ENCODE results near the gene TNPO2. TPM values are rescaled to one million over a fixed set of nuclear protein-coding genes. Genes with fewer than 3 reads are reported as not detected.

Gene TNPO2
- total RNA-seq, 1 donor from 2014 or later, result 85.7 TPM

GRCh38 chr19:12657966-12658365 is 65.8 kb downstream of the TNPO2 start:
- no peak for DNase-seq (ENCODE audit: extremely low spot score in 2 of 2)
- intact Hi-C loops (cut with DNase I), result no loop called here
- Histone ChIP-seq H3K27ac (no peak overlapping the region), H3K9me3 (no peaks in the 10 kb centered on the region), H3K4me3 (no peak overlapping the region), H3K27me3 (no peaks in the 10 kb centered on the region), H3K4me1 (no peaks in the 10 kb centered on the region), H3K36me3 (peaks cover 0 to 44% of the 10 kb centered on the region in 2 donors)
- TF ChIP-seq CTCF (IDR thresholded peaks at IDR 0.05) (no peak), POLR2AphosphoS5 (IDR thresholded peaks at IDR 0.05; ENCODE audit: insufficient read depth in 1 of 2, low read depth in 1 of 2) (no peak), POLR2A (IDR thresholded peaks at IDR 0.05) (no peak)

- Histone ChIP-seq H3K36me3 (peaks cover 0 to 34% of the 10 kb centered on the region in 2 donors), H3K4me1 (no peaks in the 10 kb centered on the region)
These were observed 66.7 kb downstream of the TNPO2 start for GRCh38 chr19:12656899-12657571.

GRCh38 chr19:12655546-12655945 is 68.2 kb downstream of the TNPO2 start:
- H3K4me1 ChIP-seq, result no peaks in the 10 kb centered on the region
- H3K27ac ChIP-seq, result no peak overlapping the region
- TF ChIP-seq CTCF (IDR thresholded peaks at IDR 0.05) (no peak), POLR2A (IDR thresholded peaks at IDR 0.05) (no peak), POLR2AphosphoS5 (IDR thresholded peaks at IDR 0.05; ENCODE audit: insufficient read depth in 1 of 2, low read depth in 1 of 2) (no peak)
- no peak for DNase-seq (ENCODE audit: extremely low spot score in 2 of 2)
- H3K36me3 ChIP-seq, result peaks cover 0 to 22% of the 10 kb centered on the region in 2 donors
- intact Hi-C loops (cut with DNase I), result no loop called here
- H3K9me3 ChIP-seq, result no peaks in the 10 kb centered on the region
- H3K27me3 ChIP-seq, result no peaks in the 10 kb centered on the region
- H3K4me3 ChIP-seq, result no peak overlapping the region

More at GRCh38 chr19:12656899-12657571, 66.7 kb downstream of the TNPO2 start:
- Histone ChIP-seq H3K9me3 (no peaks in the 10 kb centered on the region), H3K4me3 (no peak overlapping the region), H3K27ac (no peak overlapping the region), H3K27me3 (no peaks in the 10 kb centered on the region)
- TF ChIP-seq CTCF (IDR thresholded peaks at IDR 0.05), result no peak
- no peak for TF ChIP-seq POLR2AphosphoS5 (IDR thresholded peaks at IDR 0.05; ENCODE audit: insufficient read depth in 1 of 2, low read depth in 1 of 2)
- TF ChIP-seq POLR2A (IDR thresholded peaks at IDR 0.05), result no peak
- DNase-seq (ENCODE audit: extremely low spot score in 2 of 2), result no peak
- intact Hi-C loops (cut with DNase I), result no loop called here

- Histone ChIP-seq H3K27me3 (no peaks in the 10 kb centered on the region), H3K27ac (no peak overlapping the region), H3K36me3 (peaks cover 0 to 13% of the 10 kb centered on the region in 2 donors), H3K4me1 (peaks cover 17% of the 10 kb centered on the region), H3K9me3 (no peaks in the 10 kb centered on the region), H3K4me3 (no peak overlapping the region)
- no peak for DNase-seq (ENCODE audit: extremely low spot score in 2 of 2)
- TF ChIP-seq POLR2AphosphoS5 (IDR thresholded peaks at IDR 0.05; ENCODE audit: insufficient read depth in 1 of 2, low read depth in 1 of 2) (no peak), POLR2A (IDR thresholded peaks at IDR 0.05) (no peak), CTCF (IDR thresholded peaks at IDR 0.05) (no peak)
- intact Hi-C loops (cut with DNase I), result no loop called here
These were observed 71.5 kb downstream of the TNPO2 start for GRCh38 chr19:12652219-12652618.

- no peaks in the 10 kb centered on the region for H3K9me3 ChIP-seq
- H3K27ac ChIP-seq, result no peak overlapping the region
- H3K4me3 ChIP-seq, result no peak overlapping the region
- intact Hi-C loops (cut with DNase I), result no loop called here
- H3K27me3 ChIP-seq, result no peaks in the 10 kb centered on the region
- H3K36me3 ChIP-seq, result peaks cover 0 to 4% of the 10 kb centered on the region in 2 donors
- peaks cover 19% of the 10 kb centered on the region for H3K4me1 ChIP-seq
- TF ChIP-seq CTCF (IDR thresholded peaks at IDR 0.05) (no peak), POLR2AphosphoS5 (IDR thresholded peaks at IDR 0.05; ENCODE audit: insufficient read depth in 1 of 2, low read depth in 1 of 2) (no peak), POLR2A (IDR thresholded peaks at IDR 0.05) (no peak)
- no peak for DNase-seq (ENCODE audit: extremely low spot score in 2 of 2)
These were observed 73.8 kb downstream of the TNPO2 start for GRCh38 chr19:12649941-12650340.
